Testis (tissue), 3 donors: ENCODE data around the gene SLC12A4. TPM values are rescaled to one million over a fixed set of nuclear protein-coding genes. Genes with fewer than 3 reads are reported as not detected.
A peak's percentile ranks its signal among the peaks of the same experiment; 100 is the strongest.
"Not testable (repeated sequence)": the region's sequence is repeated elsewhere in the genome, so short reads cannot be mapped to it uniquely, and the experiment has no call there.

Experiments used
- DNase-seq: peaks from one replicate; pipeline ENCODE4 v3.0.0-alpha.2; 2019
- H3K27ac ChIP-seq, 2 donors: fragments of 200-600 bp; sonication (generic); one replicate each; pipeline ENCODE4 v1.5.1; 2019
- H3K27me3 ChIP-seq: fragments of 200-600 bp; sonication (generic); one replicate; pipeline ENCODE4 v1.5.1; 2019
- H3K36me3 ChIP-seq: fragments of 200-600 bp; sonication (generic); one replicate; pipeline ENCODE4 v1.5.1; 2017; ENCODE audit warnings: low read depth; ENCODE audit errors: missing control alignments
- H3K4me1 ChIP-seq: fragments of 200-600 bp; sonication (generic); one replicate; pipeline ENCODE4 v1.5.1; 2019
- H3K4me3 ChIP-seq, 2 donors: fragments of 200-600 bp; sonication (generic); one replicate each; pipeline ENCODE4 v1.5.1; 2017 to 2019
- H3K9me3 ChIP-seq: fragments of 200-600 bp; sonication (generic); one replicate; pipeline ENCODE4 v1.5.1; 2017
- POLR2A ChIP-seq: fragments of 450-650 bp; IDR thresholded peaks from one replicate; pipeline ENCODE4 v1.6.1; 2017; ENCODE audit warnings: antibody characterized with exemption, mild to moderate bottlenecking, moderate library complexity
- WGBS, 2 donors: methylation state at CpG; one replicate each; pipeline ENCODE4 v1.1.5; 2018; 5-methylcytosine and 5-hydroxymethylcytosine counted together
- intact Hi-C: fragments of 100-400 bp; cut with DNase I; formaldehyde crosslinking; loops from one replicate; pipeline ENCODE4 v1.15.1; 2023; ENCODE audit warnings: low total_unique reads
- polyA plus RNA-seq: library from polyadenylated mRNA; stranded (reverse); fragments of 350-450 nt; fragmentation: Illumina TruSeq; extraction: RNeasy Lipid Tissue Mini Kit (QIAGEN cat#74804); gene quantifications from one replicate; pipeline ENCODE4 v1.2.3, GENCODE V29; 2014; ENCODE audit warnings: low read depth, low replicate concordance; ENCODE audit not compliant: insufficient read depth
- total RNA-seq, 2 donors: library from RNA; depleted of rRNA; stranded (reverse); fragments of >200 nt; gene quantifications; one replicate each; pipeline ENCODE4 v1.2.3, GENCODE V29; 2016
- TF ChIP-seq, protein P1 (sequence below), 3 experiments: fragments of 450-650 bp in 2 of 3; fragments of 200-600 bp in 1 of 3; sonication (generic) in 1 of 3; IDR thresholded peaks; one replicate each; pipeline ENCODE4 v1.5.1; 2016 to 2019; ENCODE audit warnings: antibody characterized with exemption in 3 of 3, mild to moderate bottlenecking in 2 of 3, moderate library complexity in 1 of 3

The SLC12A4 gene
- total and polyA plus RNA-seq, 3 donors from 2014 or later = 46.7 to 68.4 (median 64.3) TPM

DNA sequence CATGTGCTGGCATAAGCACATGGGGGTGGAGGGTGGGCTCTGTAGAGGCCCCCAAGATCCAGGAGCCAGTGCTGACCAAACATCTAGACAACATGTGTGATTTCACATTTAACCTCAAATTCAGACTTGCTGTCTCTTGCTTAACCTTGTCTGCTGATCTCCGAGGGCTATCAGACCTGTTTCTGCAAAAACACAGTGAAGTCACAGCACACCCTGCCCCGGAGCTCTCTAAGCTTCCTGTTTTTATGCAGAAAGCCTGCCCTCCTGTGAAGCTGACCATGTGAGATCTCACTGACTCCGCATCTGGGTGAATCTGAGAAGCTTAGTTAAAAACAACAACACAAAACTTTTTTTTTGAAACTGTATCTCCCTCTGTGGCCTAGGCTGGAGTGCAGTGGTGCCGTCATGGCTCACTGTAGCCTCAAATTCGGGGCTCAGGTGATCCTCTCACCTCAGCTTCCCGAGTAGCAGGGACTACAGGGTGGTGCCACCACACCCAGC is 37.4 kb upstream of the SLC12A4 start:
- Histone ChIP-seq H3K27me3 (no peaks in the 10 kb centered on the region), H3K9me3 (no peaks in the 10 kb centered on the region), H3K4me1 (no peaks in the 10 kb centered on the region), H3K36me3 (no peaks in the 10 kb centered on the region), H3K27ac (peak overlapping the region in 1 of 2 donors; percentile 3), H3K4me3 (no peak overlapping the region)
- intact Hi-C loops = no loop called here
- peak; percentile 49 for DNase-seq
- WGBS, 2 donors = 59 to 67% methylated on average over 6 of the region's 6 CpGs
- TF ChIP-seq, protein P1, sequence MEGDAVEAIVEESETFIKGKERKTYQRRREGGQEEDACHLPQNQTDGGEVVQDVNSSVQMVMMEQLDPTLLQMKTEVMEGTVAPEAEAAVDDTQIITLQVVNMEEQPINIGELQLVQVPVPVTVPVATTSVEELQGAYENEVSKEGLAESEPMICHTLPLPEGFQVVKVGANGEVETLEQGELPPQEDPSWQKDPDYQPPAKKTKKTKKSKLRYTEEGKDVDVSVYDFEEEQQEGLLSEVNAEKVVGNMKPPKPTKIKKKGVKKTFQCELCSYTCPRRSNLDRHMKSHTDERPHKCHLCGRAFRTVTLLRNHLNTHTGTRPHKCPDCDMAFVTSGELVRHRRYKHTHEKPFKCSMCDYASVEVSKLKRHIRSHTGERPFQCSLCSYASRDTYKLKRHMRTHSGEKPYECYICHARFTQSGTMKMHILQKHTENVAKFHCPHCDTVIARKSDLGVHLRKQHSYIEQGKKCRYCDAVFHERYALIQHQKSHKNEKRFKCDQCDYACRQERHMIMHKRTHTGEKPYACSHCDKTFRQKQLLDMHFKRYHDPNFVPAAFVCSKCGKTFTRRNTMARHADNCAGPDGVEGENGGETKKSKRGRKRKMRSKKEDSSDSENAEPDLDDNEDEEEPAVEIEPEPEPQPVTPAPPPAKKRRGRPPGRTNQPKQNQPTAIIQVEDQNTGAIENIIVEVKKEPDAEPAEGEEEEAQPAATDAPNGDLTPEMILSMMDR (IDR thresholded peaks at IDR 0.05) = no peak
- no peak for TF ChIP-seq POLR2A

DNA sequence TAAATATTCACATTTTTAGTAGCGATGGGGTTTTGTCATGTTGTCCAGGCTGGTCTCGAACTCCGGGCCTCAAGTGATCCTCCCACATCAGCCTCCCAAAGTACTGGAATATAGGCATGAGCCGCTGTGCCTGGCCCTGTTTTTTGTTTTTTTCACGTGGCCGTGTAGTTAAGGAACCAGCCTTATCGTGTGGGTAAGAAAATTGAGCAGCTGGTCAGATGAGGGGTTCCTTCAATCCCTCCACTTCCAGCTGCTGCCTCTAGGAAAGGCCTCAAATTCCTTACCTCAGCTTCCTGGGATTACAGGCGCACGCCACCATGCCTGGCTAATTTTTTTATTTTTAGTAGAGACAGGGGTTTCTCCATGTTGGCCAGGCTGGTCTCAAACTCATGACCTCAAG is 36.8 kb upstream of the SLC12A4 start:
- Histone ChIP-seq H3K27me3 (no peaks in the 10 kb centered on the region), H3K4me3 (no peak overlapping the region), H3K9me3 (no peaks in the 10 kb centered on the region), H3K4me1 (no peaks in the 10 kb centered on the region), H3K27ac (no peak overlapping the region), H3K36me3 (no peaks in the 10 kb centered on the region)
- intact Hi-C loops = no loop called here
- TF ChIP-seq, protein P1 (IDR thresholded peaks at IDR 0.05) = no peak
- TF ChIP-seq POLR2A = no peak
- no peak for DNase-seq
- 88 to 93% methylated on average over 9 of the region's 9 CpGs for WGBS, 2 donors

DNA sequence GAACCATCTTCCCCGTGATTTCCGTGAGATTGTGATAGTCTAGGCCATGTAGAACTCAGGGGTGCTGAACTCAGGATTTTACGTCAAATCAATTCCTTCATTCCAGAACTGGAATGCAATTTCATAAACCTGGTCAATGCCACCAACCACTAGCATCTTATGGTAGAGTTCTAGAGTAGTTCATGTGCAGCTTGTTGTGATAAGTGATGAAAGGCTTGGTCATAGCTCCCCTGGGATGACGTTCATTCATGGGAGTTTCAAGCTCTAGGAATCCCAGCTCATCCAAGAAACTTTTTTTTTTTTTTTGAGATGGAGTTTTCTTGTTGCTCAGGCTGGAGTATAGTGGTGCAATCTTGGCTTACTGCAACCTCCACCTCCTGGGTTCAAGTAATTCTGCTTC is 34.6 kb upstream of the SLC12A4 start:
- Histone ChIP-seq H3K27ac (no peak overlapping the region), H3K27me3 (no peaks in the 10 kb centered on the region), H3K36me3 (no peaks in the 10 kb centered on the region), H3K4me1 (no peaks in the 10 kb centered on the region), H3K4me3 (no peak overlapping the region), H3K9me3 (no peaks in the 10 kb centered on the region)
- intact Hi-C loops = no loop called here
- no peak for DNase-seq
- WGBS, 2 donors = 84 to 89% methylated on average over 4 of the region's 4 CpGs
- TF ChIP-seq, protein P1 (IDR thresholded peaks at IDR 0.05) = no peak
- no peak for TF ChIP-seq POLR2A

DNA sequence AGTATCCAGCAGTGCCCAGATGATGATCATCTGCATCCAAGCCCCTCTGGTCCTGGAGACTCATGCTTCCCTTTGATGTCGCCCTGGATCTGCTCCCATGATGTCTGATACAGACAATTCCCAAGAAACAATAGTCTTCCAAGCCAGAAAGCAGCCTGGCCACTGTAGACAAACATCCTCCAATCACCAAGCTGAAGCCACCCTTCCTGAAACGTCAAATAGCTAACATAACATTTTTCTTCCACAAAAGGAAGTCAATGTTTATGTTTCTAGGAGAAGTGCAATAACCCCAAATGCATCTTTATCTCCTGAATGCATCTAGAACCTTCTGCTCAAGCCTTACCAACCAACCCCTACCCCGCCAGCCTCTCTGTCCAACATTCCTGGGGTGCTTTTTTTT is 32.0 kb upstream of the SLC12A4 start:
- WGBS, 2 donors = 54 to 63% methylated on average over 3 of the region's 3 CpGs
- TF ChIP-seq, protein P1 (IDR thresholded peaks at IDR 0.05) = no peak
- no peak for TF ChIP-seq POLR2A
- no peaks in the 10 kb centered on the region for H3K27me3 ChIP-seq
- no peak overlapping the region for H3K27ac ChIP-seq
- no peak overlapping the region for H3K4me3 ChIP-seq
- H3K4me1 ChIP-seq = no peaks in the 10 kb centered on the region
- no peaks in the 10 kb centered on the region for H3K9me3 ChIP-seq
- no peak for DNase-seq
- intact Hi-C loops = no loop called here
- H3K36me3 ChIP-seq = no peaks in the 10 kb centered on the region

DNA sequence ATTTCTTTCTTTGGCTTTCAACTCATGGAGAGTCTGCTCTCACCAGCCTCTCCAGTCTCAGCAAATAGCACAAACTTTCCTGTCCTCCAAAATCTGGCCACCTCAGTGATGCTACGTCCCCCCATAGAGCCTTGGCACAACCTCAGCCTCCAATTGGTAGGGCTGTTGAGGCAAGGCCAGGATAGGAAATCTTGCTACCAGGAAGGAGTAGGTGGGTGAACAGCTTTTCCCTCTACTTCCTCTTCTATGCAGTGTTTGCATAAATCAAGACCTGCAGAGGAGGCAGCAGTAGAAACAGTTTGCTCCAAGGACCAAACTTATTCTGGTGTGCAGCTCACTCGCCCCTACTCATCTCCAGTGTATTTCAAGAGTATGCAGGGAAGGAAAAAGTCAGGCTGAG is 31.5 kb upstream of the SLC12A4 start:
- Histone ChIP-seq H3K27me3 (no peaks in the 10 kb centered on the region), H3K36me3 (no peaks in the 10 kb centered on the region), H3K9me3 (no peaks in the 10 kb centered on the region), H3K4me1 (no peaks in the 10 kb centered on the region), H3K4me3 (no peak overlapping the region), H3K27ac (no peak overlapping the region)
- intact Hi-C loops = no loop called here
- TF ChIP-seq, protein P1 (IDR thresholded peaks at IDR 0.05) = no peak
- no peak for TF ChIP-seq POLR2A
- WGBS, 2 donors = 65 to 88% methylated on average over 2 of the region's 2 CpGs
- no peak for DNase-seq

DNA sequence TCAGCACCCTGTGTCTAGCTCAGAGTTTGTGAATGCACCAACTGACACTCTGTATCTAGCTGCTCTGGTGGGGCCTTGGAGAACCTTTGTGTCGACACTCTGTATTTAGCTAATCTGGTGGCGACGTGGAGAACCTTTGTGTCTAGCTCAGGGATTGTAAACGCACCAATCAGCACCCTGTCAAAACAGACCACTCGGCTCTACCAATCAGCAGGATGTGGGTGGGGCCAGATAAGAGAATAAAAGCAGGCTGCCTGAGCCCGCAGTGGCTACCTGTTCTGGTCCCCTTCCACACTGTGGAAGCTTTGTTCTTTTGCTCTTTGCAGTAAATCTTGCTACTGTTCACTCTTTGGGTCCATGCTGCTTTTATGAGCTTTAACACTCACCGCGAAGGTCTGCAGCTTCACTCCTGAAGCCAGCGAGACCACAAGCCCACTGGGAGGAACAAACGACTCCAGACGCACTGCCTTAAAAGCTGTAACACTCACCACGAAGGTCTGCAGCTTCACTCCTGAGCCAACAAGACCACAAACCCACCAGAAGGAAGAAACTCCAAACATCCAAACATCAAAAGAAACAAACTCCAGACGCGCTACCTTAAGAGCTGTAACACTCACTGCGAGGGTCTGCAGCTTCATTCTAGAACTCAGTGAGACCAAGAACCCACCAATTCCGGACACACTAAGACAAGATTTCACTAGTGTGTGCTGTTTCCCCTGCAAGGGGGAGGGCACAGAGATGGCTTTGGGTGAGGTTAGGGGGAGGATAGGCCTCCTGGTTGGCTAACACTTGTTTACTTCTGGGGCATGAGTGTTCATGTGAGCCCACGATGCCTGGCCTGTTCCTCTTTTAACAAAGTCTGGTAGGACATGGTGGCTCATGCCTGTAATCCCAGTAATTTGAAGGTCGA is 30.6 kb upstream of the SLC12A4 start, which contains the start of gene DPEP2:
Gene DPEP2 (minus strand): TSS at position 706 of the 910 bp plus-strand sequence. CDS start 6,272 bp downstream, outside the sequence.
- DNase-seq = peak; percentile 61
- H3K4me1 ChIP-seq, H3K9me3 ChIP-seq, intact Hi-C loops, H3K36me3 ChIP-seq, H3K27me3 ChIP-seq: not testable (repeated sequence)
- WGBS, 2 donors = 66 to 67% methylated on average over 18 of the region's 18 CpGs
- H3K4me3 ChIP-seq = peak within 1 kb of the TSS; percentile 6 to 43
- peak within 1 kb of the TSS; percentile 24 to 50 for H3K27ac ChIP-seq

DNA sequence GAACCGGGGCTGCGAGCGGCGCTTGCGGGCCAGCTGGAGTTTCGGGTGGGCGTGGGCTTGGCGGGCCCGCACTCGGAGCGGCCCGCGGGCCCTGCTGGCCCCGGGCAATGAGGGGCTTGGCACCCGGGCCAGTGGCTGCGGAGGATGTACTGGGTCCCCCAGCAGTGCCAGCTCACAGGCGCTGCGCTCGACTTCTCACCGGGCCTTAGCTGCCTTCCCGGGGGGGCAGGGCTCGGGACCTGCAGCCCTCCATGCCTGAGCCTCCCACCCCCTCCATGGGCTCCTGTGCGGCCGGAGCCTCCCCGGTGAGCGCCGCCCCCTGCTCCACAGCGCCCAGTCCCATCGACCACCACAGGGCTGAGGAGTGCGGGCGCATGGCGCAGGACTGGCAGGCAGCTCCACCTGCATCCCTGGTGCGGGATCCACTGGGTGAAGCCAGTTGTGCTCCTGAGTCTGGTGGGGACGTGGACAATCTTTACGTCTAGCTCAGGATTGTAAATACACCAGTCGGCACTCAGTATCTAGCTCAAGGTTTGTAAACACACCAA is 29.9 kb upstream of the SLC12A4 start:
- DNase-seq, intact Hi-C loops, H3K4me1 ChIP-seq, H3K9me3 ChIP-seq, H3K27me3 ChIP-seq, H3K27ac ChIP-seq, H3K36me3 ChIP-seq: not testable (repeated sequence)
- peak overlapping the region; percentile 6 to 43 for H3K4me3 ChIP-seq
- WGBS, 2 donors = 46 to 80% methylated on average over 11 to 36 of the region's 36 CpGs
